Upper lobe of left lung (tissue), 4 donors: ENCODE results near the gene CLIP1.

Experiments used
- CTCF ChIP-seq, 6 experiments: fragments of 450-650 bp in 4 of 6; fragments of 200-600 bp in 2 of 6; sonication (generic) in 2 of 6; IDR thresholded peaks; one replicate each; pipeline ENCODE4 v1.5.1; 2016 to 2019; ENCODE audit warnings: antibody characterized with exemption in 6 of 6
- EP300 ChIP-seq, 4 donors: sonication (generic); formaldehyde crosslinking; IDR thresholded peaks; one replicate each; pipeline ENCODE4 v1.5.1; 2017; ENCODE audit warnings: antibody characterized with exemption in 4 of 4, control low read depth in 2 of 4
- POLR2A ChIP-seq, 4 donors: fragments of 450-650 bp; IDR thresholded peaks; one replicate each; pipeline ENCODE4 v1.5.1; 2016 to 2017; ENCODE audit warnings: antibody characterized with exemption in 4 of 4, mild to moderate bottlenecking in 2 of 4

DNA sequence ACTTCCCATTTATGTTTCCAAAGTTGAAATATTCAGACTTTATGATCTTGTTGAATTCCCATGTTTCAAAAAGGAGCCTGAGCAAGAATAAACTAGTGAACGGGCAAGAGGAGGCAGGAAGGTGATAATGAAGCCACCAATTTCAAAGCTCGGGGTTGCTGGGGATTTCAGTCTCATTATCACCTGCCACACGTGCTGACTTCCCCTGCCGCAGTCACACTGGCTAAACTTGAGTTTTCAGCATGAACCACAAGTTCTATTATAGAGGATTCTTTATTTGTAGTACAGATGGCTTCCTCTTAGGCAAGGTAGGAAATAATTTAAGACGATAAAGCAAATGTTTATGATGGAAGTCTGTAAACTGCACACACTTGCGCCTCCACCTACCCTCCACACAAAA, 178.5 kb downstream of the CLIP1 start:
- TF ChIP-seq POLR2A (IDR thresholded peaks at IDR 0.05) (no peak), CTCF (IDR thresholded peaks at IDR 0.05) (no peak), EP300 (IDR thresholded peaks at IDR 0.05) (no peak)
